Lower lobe of right lung (tissue), 2 donors: ENCODE results near the gene CPA4. TPM values are rescaled to one million over a fixed set of nuclear protein-coding genes. Genes with fewer than 3 reads are reported as not detected.

Experiments used
- ATAC-seq, 2 donors: fragments of 200-7000 bp; cut with Tn5 transposase; one replicate each; pipeline ENCODE4 v1.9.1; 2020 to 2022; ENCODE audit warnings: mild to moderate bottlenecking in 2 of 2, moderate library complexity in 2 of 2
- DNase-seq: peaks from one replicate; pipeline ENCODE4 v3.0.0-alpha.2; 2020
- H3K27ac ChIP-seq: fragments of 200-600 bp; one replicate; pipeline ENCODE4 v1.8.0; 2022
- H3K27me3 ChIP-seq: fragments of 200-600 bp; one replicate; pipeline ENCODE4 v1.8.0; 2022; ENCODE audit warnings: low read depth
- H3K36me3 ChIP-seq: fragments of 200-600 bp; one replicate; pipeline ENCODE4 v1.8.0; 2022; ENCODE audit warnings: mild to moderate bottlenecking
- H3K4me1 ChIP-seq: fragments of 200-600 bp; one replicate; pipeline ENCODE4 v1.8.0; 2022
- H3K4me3 ChIP-seq: fragments of 200-600 bp; one replicate; pipeline ENCODE4 v1.8.0; 2022; ENCODE audit warnings: mild to moderate bottlenecking
- H3K9me3 ChIP-seq: fragments of 200-600 bp; one replicate; pipeline ENCODE4 v1.8.0; 2022
- CTCF ChIP-seq: fragments of 200-600 bp; IDR thresholded peaks from one replicate; pipeline ENCODE4 v1.8.0; 2022; ENCODE audit warnings: antibody characterized with exemption, mild to moderate bottlenecking
- intact Hi-C: fragments of 100-400 bp; cut with DNase I; formaldehyde crosslinking; loops from one replicate; pipeline ENCODE4 v1.11.0; 2022
- total RNA-seq: library from RNA; stranded (reverse); fragmentation: NEBNext Ultra II Directional; extraction: Animal tissue kit (Norgen Biotek cat#: 25700); gene quantifications from one replicate; pipeline ENCODE4 v1.2.1, GENCODE V29; 2021
- donor health status: DM: no; HTN: yes; CAD: no; lungs with severe emphysema.

The CPA4 gene
- total RNA-seq, 1 donor from 2014 or later = not detected

GRCh38 chr7:130359276-130359857 lies 66.4 kb downstream of the CPA4 start:
- ATAC-seq (no peak), DNase-seq (no peak)
- H3K9me3 ChIP-seq = peaks cover 13% of the 10 kb centered on the region
- peaks cover 14% of the 10 kb centered on the region for H3K4me1 ChIP-seq
- no peaks in the 10 kb centered on the region for H3K27me3 ChIP-seq
- intact Hi-C loops = no loop called here
- H3K27ac ChIP-seq = no peak overlapping the region
- no peak overlapping the region for H3K4me3 ChIP-seq
- H3K36me3 ChIP-seq = no peaks in the 10 kb centered on the region
- no peak for TF ChIP-seq CTCF

- no peak for TF ChIP-seq CTCF
- Histone ChIP-seq H3K27me3 (no peaks in the 10 kb centered on the region), H3K36me3 (no peaks in the 10 kb centered on the region), H3K4me3 (no peak overlapping the region), H3K9me3 (peaks cover 13% of the 10 kb centered on the region), H3K27ac (no peak overlapping the region), H3K4me1 (peaks cover 14% of the 10 kb centered on the region)
- ATAC-seq = no peak
- intact Hi-C loops = no loop called here
- DNase-seq = no peak
These were observed 67.6 kb downstream of the CPA4 start for GRCh38 chr7:130360518-130360917.

GRCh38 chr7:130361681-130362080 lies 68.7 kb downstream of the CPA4 start:
- Histone ChIP-seq H3K27ac (no peak overlapping the region), H3K9me3 (peaks cover 13% of the 10 kb centered on the region), H3K4me1 (peaks cover 6% of the 10 kb centered on the region), H3K27me3 (no peaks in the 10 kb centered on the region), H3K36me3 (no peaks in the 10 kb centered on the region), H3K4me3 (no peak overlapping the region)
- no peak for TF ChIP-seq CTCF
- DNase-seq (no peak), ATAC-seq (no peak)
- intact Hi-C loops = no loop called here

- no peaks in the 10 kb centered on the region for H3K36me3 ChIP-seq
- no peak overlapping the region for H3K4me3 ChIP-seq
- H3K27me3 ChIP-seq = no peaks in the 10 kb centered on the region
- ATAC-seq = no peak
- TF ChIP-seq CTCF = no peak
- no peaks in the 10 kb centered on the region for H3K4me1 ChIP-seq
- peaks cover 13% of the 10 kb centered on the region for H3K9me3 ChIP-seq
- intact Hi-C loops = no loop called here
- no peak for DNase-seq
- H3K27ac ChIP-seq = no peak overlapping the region
These were observed 69.4 kb downstream of the CPA4 start for GRCh38 chr7:130362251-130362816.

GRCh38 chr7:130363026-130363847 lies 70.3 kb downstream of the CPA4 start:
- DNase-seq (no peak), ATAC-seq (peak in 1 of 2 donors; percentile 44)
- no peaks in the 10 kb centered on the region for H3K27me3 ChIP-seq
- no peak overlapping the region for H3K4me3 ChIP-seq
- H3K9me3 ChIP-seq = peaks cover 13% of the 10 kb centered on the region
- H3K4me1 ChIP-seq = no peaks in the 10 kb centered on the region
- no peaks in the 10 kb centered on the region for H3K36me3 ChIP-seq
- no peak overlapping the region for H3K27ac ChIP-seq
- intact Hi-C loops = no loop called here
- TF ChIP-seq CTCF = no peak
